HepG2 (cell line): Measurements from ENCODE around the gene LPO. TPM values are rescaled to one million over a fixed set of nuclear protein-coding genes. Genes with fewer than 3 reads are reported as not detected.

Experiments used
- ATAC-seq: fragments of 200-7000 bp; cut with Tn5 transposase; 3 replicates; pipeline ENCODE4 v1.9.1; 2020; ENCODE audit warnings: mild to moderate bottlenecking, moderate library complexity
- BruUV-seq: library from RNA; stranded (reverse); fragments of 400-500 nt; replicated peaks from 2 replicates; lab custom pipeline; 2021; lab: Mats Ljungman, UMichigan
- CTCF ChIA-PET: fragments of 300-600 bp; formaldehyde crosslinking; extraction: SDS; loops from one replicate; lab custom pipeline; 2021; ENCODE audit warnings: low total read pairs, inconsistent platforms, low intra/inter-chr PET ratio; lab: Yijun Ruan, JAX
- POLR2A ChIA-PET: fragments of 350-600 bp; sonication (Branson Sonifier 250); formaldehyde crosslinking; loops from one replicate; lab custom pipeline; 2020; ENCODE audit warnings: antibody characterized with exemption, inconsistent platforms; lab: Yijun Ruan, JAX
- DNase-seq: peaks from one replicate; pipeline ENCODE4 v3.0.0-alpha.2; 2015; ENCODE audit warnings: low spot score
- FAIRE-seq: peaks from 3 replicates; lab custom pipeline; 2011; peaks lifted over from hg19 to GRCh38; lab: Jason Lieb, UNC
- H2AFZ ChIP-seq: one replicate; pipeline ENCODE4 v1.6.1; 2011; ENCODE audit warnings: low read length, inconsistent platforms
- H3K27ac ChIP-seq: fragments of 300-600 bp; 3 replicates; pipeline ENCODE4 v1.8.0; 2011; ENCODE audit warnings: mixed run types, mild to moderate bottlenecking, mixed read lengths, low read length, inconsistent platforms; ENCODE audit not compliant: insufficient read depth; ENCODE audit errors: extremely low read length
- H3K27me3 ChIP-seq, 2 experiments: fragments of 200-600 bp in 1 of 2; 2 replicates in 1 of 2; 3 replicates in 1 of 2; pipeline versions ENCODE4 v1.6.0 to v1.8.0; 2011; ENCODE audit warnings: low read length in 2 of 2, mild to moderate bottlenecking in 2 of 2, moderate library complexity in 2 of 2, inconsistent platforms in 1 of 2; ENCODE audit not compliant: insufficient read depth in 2 of 2, control insufficient read depth in 1 of 2
- H3K36me3 ChIP-seq, 2 experiments: fragments of 200-600 bp in 1 of 2; replicated peaks in 1 of 2; 2 replicates in 1 of 2; 3 replicates in 1 of 2; pipeline versions ENCODE4 v1.5.1 to v1.8.0; 2011; ENCODE audit warnings: low read length in 2 of 2, inconsistent platforms in 1 of 2; ENCODE audit not compliant: insufficient read depth in 2 of 2, control insufficient read depth in 1 of 2
- H3K4me1 ChIP-seq: 2 replicates; pipeline ENCODE4 v1.5.1; 2012; ENCODE audit warnings: low read length, inconsistent platforms; ENCODE audit not compliant: insufficient read depth
- H3K4me2 ChIP-seq: 2 replicates; pipeline ENCODE4 v1.6.0; 2011; ENCODE audit warnings: low read depth, low read length, inconsistent platforms
- H3K4me3 ChIP-seq, 3 experiments: fragments of 200-600 bp in 1 of 3; sonication (generic), shearing (Covaris generic) in 1 of 3; replicated peaks in 1 of 3; 2 replicates each; pipeline ENCODE4 v1.5.1; 2011 to 2016; ENCODE audit warnings: low read length in 3 of 3, inconsistent platforms in 2 of 3, low read depth in 2 of 3, mild to moderate bottlenecking in 2 of 3, control low read depth in 1 of 3, mixed read lengths in 1 of 3; ENCODE audit not compliant: insufficient read depth in 1 of 3
- H3K79me2 ChIP-seq: one replicate; pipeline ENCODE4 v1.6.1; 2011; ENCODE audit warnings: low read length, inconsistent platforms; ENCODE audit not compliant: insufficient read depth
- H3K9ac ChIP-seq: 2 replicates; pipeline ENCODE4 v1.6.0; 2011; ENCODE audit warnings: mild to moderate bottlenecking, low read depth, low read length, inconsistent platforms; ENCODE audit not compliant: insufficient read depth
- H3K9me3 ChIP-seq: 2 replicates; pipeline ENCODE4 v1.5.1; 2012; ENCODE audit warnings: mild to moderate bottlenecking, low read length
- H4K20me1 ChIP-seq: 2 replicates; pipeline ENCODE4 v1.6.0; 2011; ENCODE audit warnings: inconsistent platforms, mild to moderate bottlenecking, low read length, moderate library complexity; ENCODE audit not compliant: insufficient read depth
- ARNT2 ChIP-seq: sonication (generic); formaldehyde crosslinking; IDR thresholded peaks from 2 replicates; pipeline ENCODE4 v1.8.0; 2022; ENCODE audit warnings: mild to moderate bottlenecking, low read depth, missing genetic modification reagents, moderate library complexity
- MED13 ChIP-seq: sonication (generic); formaldehyde crosslinking; IDR thresholded peaks from 2 replicates; pipeline ENCODE4 v1.5.0; 2020; ENCODE audit warnings: missing genetic modification reagents
- MLLT10 ChIP-seq: sonication (generic); formaldehyde crosslinking; IDR thresholded peaks from 2 replicates; pipeline ENCODE4 v1.4.0; 2020; ENCODE audit warnings: missing genetic modification reagents
- NFE2L1 ChIP-seq: sonication (generic); formaldehyde crosslinking; IDR thresholded peaks from 2 replicates; pipeline ENCODE4 v1.4.0; 2020; ENCODE audit warnings: missing genetic modification reagents, mild to moderate bottlenecking, borderline replicate concordance
- NPAS2 ChIP-seq: sonication (generic); formaldehyde crosslinking; IDR thresholded peaks from 2 replicates; pipeline ENCODE4 v1.8.0; 2022; ENCODE audit warnings: mild to moderate bottlenecking, missing genetic modification reagents, borderline replicate concordance
- RBM22 ChIP-seq: fragments of 200-400 bp; formaldehyde crosslinking; optimal IDR thresholded peaks from 2 replicates; pipeline ENCODE3; 2017; ENCODE audit warnings: mild to moderate bottlenecking, low read length, moderate library complexity
- RXRA ChIP-seq: sonication (generic); formaldehyde crosslinking; IDR thresholded peaks from 2 replicates; pipeline ENCODE4 v1.5.1; 2020; ENCODE audit warnings: missing genetic modification reagents
- SALL1 ChIP-seq: sonication (generic); formaldehyde crosslinking; IDR thresholded peaks from 2 replicates; pipeline ENCODE4 v1.8.0; 2022; ENCODE audit warnings: mild to moderate bottlenecking, missing genetic modification reagents
- TIGD3 ChIP-seq: sonication (generic); formaldehyde crosslinking; IDR thresholded peaks from 2 replicates; pipeline ENCODE4 v1.5.1; 2020; ENCODE audit warnings: mild to moderate bottlenecking, missing genetic modification reagents, borderline replicate concordance
- ZBTB38 ChIP-seq: sonication (generic); formaldehyde crosslinking; IDR thresholded peaks from 2 replicates; pipeline ENCODE4 v1.5.1; 2020; ENCODE audit warnings: mild to moderate bottlenecking, missing genetic modification reagents
- ZNF136 ChIP-seq: sonication (generic); formaldehyde crosslinking; IDR thresholded peaks from 2 replicates; pipeline ENCODE4 v1.8.1; 2022; ENCODE audit warnings: low read depth, mild to moderate bottlenecking, moderate library complexity, missing genetic modification reagents
- ZNF382 ChIP-seq: sonication (generic); formaldehyde crosslinking; IDR thresholded peaks from 2 replicates; pipeline ENCODE4 v1.5.0; 2020; ENCODE audit warnings: missing genetic modification reagents, mild to moderate bottlenecking, borderline replicate concordance
- ZNF451 ChIP-seq: sonication (generic); formaldehyde crosslinking; IDR thresholded peaks from 2 replicates; pipeline ENCODE4 v1.5.0; 2020; ENCODE audit warnings: mild to moderate bottlenecking, missing genetic modification reagents
- ZNF484 ChIP-seq: sonication (generic); formaldehyde crosslinking; IDR thresholded peaks from 2 replicates; pipeline ENCODE4 v1.5.1; 2020; ENCODE audit warnings: mild to moderate bottlenecking, low read depth, missing genetic modification reagents, borderline replicate concordance
- ZNF558 ChIP-seq: sonication (generic); formaldehyde crosslinking; IDR thresholded peaks from 2 replicates; pipeline ENCODE4 v1.9.0; 2022; ENCODE audit warnings: mild to moderate bottlenecking, missing genetic modification reagents, borderline replicate concordance
- WGBS: methylation state at CpG from one replicate; pipeline ENCODE4 v1.1.6; 2017; ENCODE audit warnings: low lambda C conversion rate; 5-methylcytosine and 5-hydroxymethylcytosine counted together
- in situ Hi-C: cut with HindIII; loops from 2 replicates; pipeline ENCODE4 v1.10.0; 2017; ENCODE audit warnings: low pct_unique_long_range_greater_than_20kb; ENCODE audit not compliant: extremely low pct_ligation_motif_present
- intact Hi-C: fragments of 100-400 bp; cut with micrococcal nuclease; formaldehyde crosslinking; loops from one replicate; pipeline ENCODE4 v1.10.0; 2022; ENCODE audit not compliant: unreplicated experiment
- polyA plus RNA-seq, 8 experiments: library from polyadenylated mRNA; depleted of rRNA in 3 of 8; stranded (reverse) in 7 of 8; unstranded in 1 of 8; fragments of >200 nt; fragmentation: Illumina TruSeq in 4 of 8; extraction: Trizol in 4 of 8; gene quantifications; 2 replicates each; pipeline versions ENCODE4 v1.2.1 to v1.2.3, GENCODE V29; 2011 to 2016; ENCODE audit warnings: low read depth in 4 of 8, missing spikeins in 1 of 8, mixed read lengths in 1 of 8; ENCODE audit not compliant: insufficient read depth in 1 of 8
- total RNA-seq, 5 experiments: library from RNA; depleted of rRNA; stranded (reverse); fragments of >200 nt; fragmentation: Illumina TruSeq; extraction: Trizol; gene quantifications; 2 replicates each; pipeline ENCODE4 v1.2.3, GENCODE V29; 2016; ENCODE audit warnings: low read depth in 1 of 5
- TF ChIP-seq, protein P1 (sequence below): sonication (generic); formaldehyde crosslinking; IDR thresholded peaks from 2 replicates; pipeline ENCODE4 v1.5.1; 2020; ENCODE audit warnings: mild to moderate bottlenecking, missing genetic modification reagents, borderline replicate concordance

LPO gene
- total and polyA plus RNA-seq, 2 of the 13 experiments (the other 11 are each of a cell fraction or from before 2014, with no cell fraction given), result not detected

GRCh38 chr17:58229384-58229783 lies 9.0 kb upstream of the LPO start:
- Histone ChIP-seq H3K27ac (no peak overlapping the region), H3K79me2 (no peaks in the 10 kb centered on the region), H3K9me3 (no peaks in the 10 kb centered on the region)
- FAIRE-seq, result no peak
- TF ChIP-seq ARNT2 (CRISPR knock-in tag) (no peak), NFE2L1 (CRISPR knock-in tag) (no peak), MLLT10 (CRISPR knock-in tag) (no peak), ZNF136 (CRISPR knock-in tag) (no peak), RBM22 (no peak), TIGD3 (CRISPR knock-in tag) (no peak), ZNF558 (CRISPR knock-in tag) (no peak), SALL1 (CRISPR knock-in tag) (no peak), ZNF451 (CRISPR knock-in tag) (no peak), ZNF382 (CRISPR knock-in tag) (no peak), RXRA (no peak), MED13 (no peak), NPAS2 (CRISPR knock-in tag) (no peak), ZNF484 (CRISPR knock-in tag) (no peak), ZBTB38 (CRISPR knock-in tag) (no peak)
- TF ChIP-seq, protein P1, sequence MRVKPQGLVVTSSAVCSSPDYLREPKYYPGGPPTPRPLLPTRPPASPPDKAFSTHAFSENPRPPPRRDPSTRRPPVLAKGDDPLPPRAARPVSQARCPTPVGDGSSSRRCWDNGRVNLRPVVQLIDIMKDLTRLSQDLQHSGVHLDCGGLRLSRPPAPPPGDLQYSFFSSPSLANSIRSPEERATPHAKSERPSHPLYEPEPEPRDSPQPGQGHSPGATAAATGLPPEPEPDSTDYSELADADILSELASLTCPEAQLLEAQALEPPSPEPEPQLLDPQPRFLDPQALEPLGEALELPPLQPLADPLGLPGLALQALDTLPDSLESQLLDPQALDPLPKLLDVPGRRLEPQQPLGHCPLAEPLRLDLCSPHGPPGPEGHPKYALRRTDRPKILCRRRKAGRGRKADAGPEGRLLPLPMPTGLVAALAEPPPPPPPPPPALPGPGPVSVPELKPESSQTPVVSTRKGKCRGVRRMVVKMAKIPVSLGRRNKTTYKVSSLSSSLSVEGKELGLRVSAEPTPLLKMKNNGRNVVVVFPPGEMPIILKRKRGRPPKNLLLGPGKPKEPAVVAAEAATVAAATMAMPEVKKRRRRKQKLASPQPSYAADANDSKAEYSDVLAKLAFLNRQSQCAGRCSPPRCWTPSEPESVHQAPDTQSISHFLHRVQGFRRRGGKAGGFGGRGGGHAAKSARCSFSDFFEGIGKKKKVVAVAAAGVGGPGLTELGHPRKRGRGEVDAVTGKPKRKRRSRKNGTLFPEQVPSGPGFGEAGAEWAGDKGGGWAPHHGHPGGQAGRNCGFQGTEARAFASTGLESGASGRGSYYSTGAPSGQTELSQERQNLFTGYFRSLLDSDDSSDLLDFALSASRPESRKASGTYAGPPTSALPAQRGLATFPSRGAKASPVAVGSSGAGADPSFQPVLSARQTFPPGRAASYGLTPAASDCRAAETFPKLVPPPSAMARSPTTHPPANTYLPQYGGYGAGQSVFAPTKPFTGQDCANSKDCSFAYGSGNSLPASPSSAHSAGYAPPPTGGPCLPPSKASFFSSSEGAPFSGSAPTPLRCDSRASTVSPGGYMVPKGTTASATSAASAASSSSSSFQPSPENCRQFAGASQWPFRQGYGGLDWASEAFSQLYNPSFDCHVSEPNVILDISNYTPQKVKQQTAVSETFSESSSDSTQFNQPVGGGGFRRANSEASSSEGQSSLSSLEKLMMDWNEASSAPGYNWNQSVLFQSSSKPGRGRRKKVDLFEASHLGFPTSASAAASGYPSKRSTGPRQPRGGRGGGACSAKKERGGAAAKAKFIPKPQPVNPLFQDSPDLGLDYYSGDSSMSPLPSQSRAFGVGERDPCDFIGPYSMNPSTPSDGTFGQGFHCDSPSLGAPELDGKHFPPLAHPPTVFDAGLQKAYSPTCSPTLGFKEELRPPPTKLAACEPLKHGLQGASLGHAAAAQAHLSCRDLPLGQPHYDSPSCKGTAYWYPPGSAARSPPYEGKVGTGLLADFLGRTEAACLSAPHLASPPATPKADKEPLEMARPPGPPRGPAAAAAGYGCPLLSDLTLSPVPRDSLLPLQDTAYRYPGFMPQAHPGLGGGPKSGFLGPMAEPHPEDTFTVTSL (CRISPR knock-in tag), result no peak
- TF ChIP-seq, all 625 proteins: peak for 0
- Histone ChIP-seq H3K9ac (no peak overlapping the region), H4K20me1 (no peaks in the 10 kb centered on the region), H2AFZ (no peak overlapping the region), H3K36me3 (no peaks in the 10 kb centered on the region), H3K4me3 (no peak overlapping the region), H3K27me3 (peaks cover 1 to 30% of the 10 kb centered on the region in 2 experiments; a peak in 3 of 5 replicates), H3K4me2 (no peak overlapping the region), H3K4me1 (no peaks in the 10 kb centered on the region)
- ChIA-PET POLR2A (no interaction called here), CTCF (no interaction called here)
- ATAC-seq (no peak), DNase-seq (no peak)
- in situ Hi-C loops (no loop called here), intact Hi-C loops (no loop called here)
- 4% methylated on average over 1 of the region's 1 CpG for WGBS
- no TSS peak for BruUV-seq
